ENCODE measurements around the gene B3GNT4.
"Not testable (repeated sequence)": the region's sequence is repeated elsewhere in the genome, so short reads cannot be mapped to it uniquely, and the experiment has no call there.

Gene B3GNT4

GRCh38 chr12:122189626-122190475 lies 13.7 kb upstream of the B3GNT4 start:
- DNase-seq (ENCODE audit: low spot score): no peak

- no peak for DNase-seq (ENCODE audit: low spot score)
These were observed 12.5 kb upstream of the B3GNT4 start for GRCh38 chr12:122190842-122191668.

GRCh38 chr12:122192441-122192840 lies 11.1 kb upstream of the B3GNT4 start:
- peak; percentile 36 for DNase-seq (ENCODE audit: low spot score)

- no peak for DNase-seq (ENCODE audit: low spot score)
These were observed 8.7 kb upstream of the B3GNT4 start for GRCh38 chr12:122194804-122195203.

GRCh38 chr12:122195405-122195804 lies 8.1 kb upstream of the B3GNT4 start:
- DNase-seq (ENCODE audit: low spot score): no peak

GRCh38 chr12:122197612-122197966 lies 5.9 kb upstream of the B3GNT4 start:
- DNase-seq (ENCODE audit: low spot score): no peak

GRCh38 chr12:122199484-122200355 lies 3.8 kb upstream of the B3GNT4 start:
- DNase-seq (ENCODE audit: low spot score): no peak

GRCh38 chr12:122200541-122201175 lies 2.9 kb upstream of the B3GNT4 start:
- no peak for DNase-seq (ENCODE audit: low spot score)

- DNase-seq (ENCODE audit: low spot score): no peak
These were observed 2.1 kb upstream of the B3GNT4 start for GRCh38 chr12:122201381-122201780.

- DNase-seq (ENCODE audit: low spot score): no peak
These were observed 1.5 kb upstream of the B3GNT4 start for GRCh38 chr12:122202017-122202416.

- not testable (repeated sequence) for DNase-seq (ENCODE audit: low spot score)
These were observed 698 bp upstream of the B3GNT4 start for GRCh38 chr12:122202811-122203210.

GRCh38 chr12:122204167-122205052 lies 901 bp downstream of the B3GNT4 start:
- no peak for DNase-seq (ENCODE audit: low spot score)

- no peak for DNase-seq (ENCODE audit: low spot score)
These were observed 1.8 kb downstream of the B3GNT4 start for GRCh38 chr12:122205053-122205925.

- DNase-seq (ENCODE audit: low spot score): no peak
These were observed 2.8 kb downstream of the B3GNT4 start for GRCh38 chr12:122206111-122206881.

- DNase-seq (ENCODE audit: low spot score): no peak
These were observed 3.5 kb downstream of the B3GNT4 start for GRCh38 chr12:122206976-122207375.

- DNase-seq (ENCODE audit: low spot score): no peak
These were observed 3.9 kb downstream of the B3GNT4 start for GRCh38 chr12:122207391-122207790.

- DNase-seq (ENCODE audit: low spot score): no peak
These were observed 4.7 kb downstream of the B3GNT4 start for GRCh38 chr12:122208073-122208820.

- DNase-seq (ENCODE audit: low spot score): no peak
These were observed 12.3 kb downstream of the B3GNT4 start for GRCh38 chr12:122215771-122216170.

All from putamen (tissue), 1 donor.